Astrocyte (in vitro differentiated cells and primary cell): Measurements from ENCODE around the gene BDNF. TPM values are rescaled to one million over a fixed set of nuclear protein-coding genes. Genes with fewer than 3 reads are reported as not detected.

ENCODE experiments used
- DNase-seq: peaks from one replicate; pipeline ENCODE4 v3.0.0-alpha.2; 2010; ENCODE audit warnings: low read depth
- FAIRE-seq: peaks from 2 replicates; lab custom pipeline; 2011; peaks lifted over from hg19 to GRCh38; lab: Jason Lieb, UNC
- H2AFZ ChIP-seq: 2 replicates; pipeline ENCODE4 v1.6.0; 2012; ENCODE audit warnings: low read depth, low read length, inconsistent platforms
- H3K27ac ChIP-seq: 2 replicates; pipeline ENCODE4 v1.5.1; 2011; ENCODE audit warnings: low read depth, low read length, inconsistent platforms
- H3K27me3 ChIP-seq: 2 replicates; pipeline ENCODE4 v1.6.0; 2011; ENCODE audit warnings: low read length, inconsistent platforms; ENCODE audit not compliant: insufficient read depth
- H3K36me3 ChIP-seq: 2 replicates; pipeline ENCODE4 v1.5.1; 2011; ENCODE audit warnings: low read length, inconsistent platforms; ENCODE audit not compliant: insufficient read depth
- H3K4me1 ChIP-seq: 2 replicates; pipeline ENCODE4 v1.5.1; 2011; ENCODE audit warnings: low read length, inconsistent platforms; ENCODE audit not compliant: insufficient read depth
- H3K4me2 ChIP-seq: 2 replicates; pipeline ENCODE4 v1.6.0; 2012; ENCODE audit warnings: low read length, inconsistent platforms
- H3K4me3 ChIP-seq: 2 replicates; pipeline ENCODE4 v1.5.1; 2011; ENCODE audit warnings: low read depth, mild to moderate bottlenecking, low read length, inconsistent platforms; ENCODE audit not compliant: insufficient read depth
- H3K79me2 ChIP-seq: 2 replicates; pipeline ENCODE4 v1.6.0; 2012; ENCODE audit warnings: mild to moderate bottlenecking, low read length, inconsistent platforms; ENCODE audit not compliant: insufficient read depth
- H3K9ac ChIP-seq: 2 replicates; pipeline ENCODE4 v1.6.0; 2012; ENCODE audit warnings: mild to moderate bottlenecking, low read length, inconsistent platforms
- H3K9me3 ChIP-seq: 2 replicates; pipeline ENCODE4 v1.5.1; 2012; ENCODE audit warnings: low read depth, mild to moderate bottlenecking, low read length, inconsistent platforms; ENCODE audit not compliant: insufficient read depth
- H4K20me1 ChIP-seq: 2 replicates; pipeline ENCODE4 v1.6.0; 2012; ENCODE audit warnings: low read length, inconsistent platforms; ENCODE audit not compliant: insufficient read depth
- H3K27ac Mint-ChIP-seq: one replicate; pipeline ENCODE4 v1.8.0; 2021; ENCODE audit warnings: mild to moderate bottlenecking, mixed read lengths; ENCODE audit not compliant: unreplicated experiment
- H3K27me3 Mint-ChIP-seq: one replicate; pipeline ENCODE4 v1.8.0; 2021; ENCODE audit warnings: low read depth, mixed read lengths; ENCODE audit not compliant: unreplicated experiment
- H3K36me3 Mint-ChIP-seq: one replicate; pipeline ENCODE4 v1.8.0; 2021; ENCODE audit warnings: low read depth, mixed read lengths; ENCODE audit not compliant: unreplicated experiment
- H3K4me1 Mint-ChIP-seq: one replicate; pipeline ENCODE4 v1.8.0; 2021; ENCODE audit warnings: low read depth, mixed read lengths; ENCODE audit not compliant: unreplicated experiment
- H3K4me3 Mint-ChIP-seq: one replicate; pipeline ENCODE4 v1.8.0; 2021; ENCODE audit warnings: mild to moderate bottlenecking, moderate library complexity, mixed read lengths; ENCODE audit not compliant: unreplicated experiment
- H3K9me3 Mint-ChIP-seq: one replicate; pipeline ENCODE4 v1.8.0; 2021; ENCODE audit warnings: mild to moderate bottlenecking, mixed read lengths; ENCODE audit not compliant: unreplicated experiment
- CTCF ChIP-seq: IDR thresholded peaks from 2 replicates; pipeline ENCODE4 v1.5.1; 2011; ENCODE audit warnings: low read depth, mild to moderate bottlenecking, inconsistent platforms, low read length, moderate library complexity; ENCODE audit not compliant: insufficient read depth
- EZH2 ChIP-seq: IDR thresholded peaks from 2 replicates; pipeline ENCODE4 v1.6.1; 2012; ENCODE audit warnings: mild to moderate bottlenecking, low read length, inconsistent platforms; ENCODE audit not compliant: insufficient read depth
- total RNA-seq: library from RNA; stranded (reverse); gene quantifications from 2 replicates; pipeline ENCODE4 v1.2.1, GENCODE V29; 2021

The BDNF gene
- total RNA-seq, 1 donor from 2014 or later: 27.2 TPM

GRCh38 chr11:27688076-27688475 is 12.2 kb downstream of the BDNF start:
- Mint-ChIP-seq H3K9me3 (no peaks in the 10 kb centered on the region), H3K4me1 (peaks cover 10% of the 10 kb centered on the region), H3K4me3 (no peak overlapping the region), H3K36me3 (peaks cover 19% of the 10 kb centered on the region), H3K27me3 (no peaks in the 10 kb centered on the region), H3K27ac (no peak overlapping the region)
- no peak for TF ChIP-seq EZH2
- no peak for TF ChIP-seq CTCF
- no peak for DNase-seq
- no peak overlapping the region for H3K27ac ChIP-seq
- no peak for FAIRE-seq
- H3K4me3 ChIP-seq: no peak overlapping the region
- no peaks in the 10 kb centered on the region for H3K4me1 ChIP-seq
- no peaks in the 10 kb centered on the region for H3K9me3 ChIP-seq
- H3K79me2 ChIP-seq: peaks cover 62% of the 10 kb centered on the region
- H3K27me3 ChIP-seq: no peaks in the 10 kb centered on the region
- H3K36me3 ChIP-seq: no peaks in the 10 kb centered on the region
- H2AFZ ChIP-seq: no peak overlapping the region
- H3K4me2 ChIP-seq: no peak overlapping the region
- peaks cover 65% of the 10 kb centered on the region for H4K20me1 ChIP-seq
- no peak overlapping the region for H3K9ac ChIP-seq

- H3K4me2 ChIP-seq: no peak overlapping the region
- H3K4me3 ChIP-seq: no peak overlapping the region
- Mint-ChIP-seq H3K36me3 (peaks cover 18% of the 10 kb centered on the region), H3K9me3 (peaks cover 6% of the 10 kb centered on the region), H3K27ac (no peak overlapping the region), H3K4me3 (no peak overlapping the region), H3K4me1 (peaks cover 16% of the 10 kb centered on the region), H3K27me3 (no peaks in the 10 kb centered on the region)
- no peaks in the 10 kb centered on the region for H3K27me3 ChIP-seq
- H3K27ac ChIP-seq: no peak overlapping the region
- H3K9ac ChIP-seq: no peak overlapping the region
- peaks cover 57% of the 10 kb centered on the region for H3K79me2 ChIP-seq
- FAIRE-seq (no peak), DNase-seq (no peak)
- peaks cover 4% of the 10 kb centered on the region for H3K36me3 ChIP-seq
- TF ChIP-seq EZH2 (no peak), CTCF (no peak)
- peaks cover 57% of the 10 kb centered on the region for H4K20me1 ChIP-seq
- no peak overlapping the region for H2AFZ ChIP-seq
- peaks cover 10% of the 10 kb centered on the region for H3K4me1 ChIP-seq
- H3K9me3 ChIP-seq: no peaks in the 10 kb centered on the region
These were observed 18.6 kb downstream of the BDNF start for GRCh38 chr11:27681664-27682063.

GRCh38 chr11:27679136-27680015 is 20.9 kb downstream of the BDNF start:
- DNase-seq (no peak), FAIRE-seq (no peak)
- H3K79me2 ChIP-seq: peaks cover 80% of the 10 kb centered on the region
- H3K9me3 ChIP-seq: no peaks in the 10 kb centered on the region
- TF ChIP-seq CTCF (no peak), EZH2 (no peak)
- H3K4me1 ChIP-seq: peaks cover 10% of the 10 kb centered on the region
- H4K20me1 ChIP-seq: peaks cover 73% of the 10 kb centered on the region
- H3K27me3 ChIP-seq: no peaks in the 10 kb centered on the region
- Mint-ChIP-seq H3K27ac (no peak overlapping the region), H3K4me3 (no peak overlapping the region), H3K36me3 (peaks cover 10% of the 10 kb centered on the region), H3K9me3 (peaks cover 6% of the 10 kb centered on the region), H3K4me1 (peaks cover 19% of the 10 kb centered on the region), H3K27me3 (no peaks in the 10 kb centered on the region)
- H3K27ac ChIP-seq: no peak overlapping the region
- peaks cover 4% of the 10 kb centered on the region for H3K36me3 ChIP-seq
- H3K4me3 ChIP-seq: no peak overlapping the region
- H3K4me2 ChIP-seq: no peak overlapping the region
- H3K9ac ChIP-seq: no peak overlapping the region
- no peak overlapping the region for H2AFZ ChIP-seq
